ENCODE results near the gene POR. TPM values are rescaled to one million over a fixed set of nuclear protein-coding genes. Genes with fewer than 3 reads are reported as not detected.

The POR gene
- total and polyA plus RNA-seq, 2 of the 13 experiments (the other 11 are each of a cell fraction or from before 2014, with no cell fraction given): 145 to 266 TPM

GRCh38 chr7:75905785-75906604, 9.0 kb upstream of the POR start (continued):
- TF ChIP-seq ZBTB33 (CRISPR knock-in tag; IDR thresholded peaks at IDR 0.05) (peak; percentile 69), PITX1 (CRISPR knock-in tag; IDR thresholded peaks at IDR 0.05) (peak; percentile 69), ZNF407 (CRISPR knock-in tag; IDR thresholded peaks at IDR 0.05; ENCODE audit: not compliant biosample characterization) (no peak), ESRRA (CRISPR knock-in tag; IDR thresholded peaks at IDR 0.05; ENCODE audit: low read depth) (0 out of 2 replicates have a peak, but pooled peaks have one; percentile 23), REL (CRISPR knock-in tag; conservative IDR thresholded peaks at IDR 0.05) (no peak), BRF2 (CRISPR knock-in tag; IDR thresholded peaks at IDR 0.05) (no peak), ATRX (CRISPR knock-in tag; IDR thresholded peaks at IDR 0.05; ENCODE audit: borderline replicate concordance) (no peak), SUZ12 (IDR thresholded peaks at IDR 0.05; ENCODE audit: low read depth, low read length) (no peak), RARG (CRISPR knock-in tag; IDR thresholded peaks at IDR 0.05; ENCODE audit: low read depth) (peak; percentile 87; the same call in 1 of the 2 replicates), MIER2 (CRISPR knock-in tag; IDR thresholded peaks at IDR 0.05) (no peak; the same call in 1 of the 2 replicates), MED8 (CRISPR knock-in tag; IDR thresholded peaks at IDR 0.05; ENCODE audit: insufficient replicate concordance) (peak; percentile 90), KDM2A (CRISPR knock-in tag; IDR thresholded peaks at IDR 0.05; ENCODE audit: borderline replicate concordance, low read depth) (0 out of 2 replicates have a peak, but pooled peaks have one; percentile 6), IRF9 (CRISPR knock-in tag; IDR thresholded peaks at IDR 0.05; ENCODE audit: borderline replicate concordance) (0 out of 2 replicates have a peak, but pooled peaks have one; percentile 71), NFKBIZ (CRISPR knock-in tag; IDR thresholded peaks at IDR 0.05) (0 out of 2 replicates have a peak, but pooled peaks have one; percentile 55), CEBPB (IDR thresholded peaks at IDR 0.05; ENCODE audit: borderline replicate concordance, low read depth, low read length) (peak; percentile 96)
